C4-2B (cell line): ENCODE data around the gene GPR160.

Experiments used
- ZFX ChIP-seq: fragments of 450-650 bp; IDR thresholded peaks from 2 replicates; pipeline ENCODE4 v1.6.1; 2017
- TF ChIP-seq, protein P1 (sequence below): fragments of 450-650 bp; conservative IDR thresholded peaks from 2 replicates; pipeline ENCODE4 v1.5.1; 2017; ENCODE audit warnings: mild to moderate bottlenecking

DNA sequence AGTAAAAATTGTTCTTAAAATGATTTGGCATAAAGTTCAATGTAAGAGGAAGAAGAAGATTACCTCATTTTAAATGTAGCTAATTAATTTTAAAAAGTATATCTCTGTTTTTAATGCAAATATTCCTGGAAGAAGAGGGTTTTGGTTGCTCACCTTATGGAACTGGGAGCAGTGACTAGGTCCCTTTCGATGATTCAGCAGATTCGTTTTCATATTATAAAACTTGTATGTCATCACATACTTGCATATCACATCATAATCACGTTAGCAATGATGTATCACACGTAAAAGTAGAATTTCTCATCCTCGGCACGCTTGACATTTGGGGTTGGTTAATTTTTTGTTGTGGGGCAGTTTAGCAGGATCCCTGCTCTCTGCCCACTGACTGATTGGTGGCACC is 47.6 kb downstream of the GPR160 start:
- TF ChIP-seq, protein P1, sequence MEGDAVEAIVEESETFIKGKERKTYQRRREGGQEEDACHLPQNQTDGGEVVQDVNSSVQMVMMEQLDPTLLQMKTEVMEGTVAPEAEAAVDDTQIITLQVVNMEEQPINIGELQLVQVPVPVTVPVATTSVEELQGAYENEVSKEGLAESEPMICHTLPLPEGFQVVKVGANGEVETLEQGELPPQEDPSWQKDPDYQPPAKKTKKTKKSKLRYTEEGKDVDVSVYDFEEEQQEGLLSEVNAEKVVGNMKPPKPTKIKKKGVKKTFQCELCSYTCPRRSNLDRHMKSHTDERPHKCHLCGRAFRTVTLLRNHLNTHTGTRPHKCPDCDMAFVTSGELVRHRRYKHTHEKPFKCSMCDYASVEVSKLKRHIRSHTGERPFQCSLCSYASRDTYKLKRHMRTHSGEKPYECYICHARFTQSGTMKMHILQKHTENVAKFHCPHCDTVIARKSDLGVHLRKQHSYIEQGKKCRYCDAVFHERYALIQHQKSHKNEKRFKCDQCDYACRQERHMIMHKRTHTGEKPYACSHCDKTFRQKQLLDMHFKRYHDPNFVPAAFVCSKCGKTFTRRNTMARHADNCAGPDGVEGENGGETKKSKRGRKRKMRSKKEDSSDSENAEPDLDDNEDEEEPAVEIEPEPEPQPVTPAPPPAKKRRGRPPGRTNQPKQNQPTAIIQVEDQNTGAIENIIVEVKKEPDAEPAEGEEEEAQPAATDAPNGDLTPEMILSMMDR = no peak
- TF ChIP-seq ZFX = no peak
